ENCODE data around the gene LRRC43.

GRCh38 chr12:122189626-122190475 lies 6.9 kb downstream of the LRRC43 start:
- TF ChIP-seq CTCF (IDR thresholded peaks at IDR 0.05), result no peak
- TF ChIP-seq POLR2AphosphoS5 (IDR thresholded peaks at IDR 0.05), result no peak
- no peak for TF ChIP-seq POLR2A (IDR thresholded peaks at IDR 0.05)
